HG02943 (cell line): ENCODE data around the gene CALCB.
"Not testable (repeated sequence)": the region's sequence is repeated elsewhere in the genome, so short reads cannot be mapped to it uniquely, and the experiment has no call there.

Experiments used
- ATAC-seq: cut with Tn5 transposase; IDR thresholded peaks from one replicate; pipeline ENCODE4 v1.9.1; 2021; ENCODE audit warnings: mild to moderate bottlenecking, low read depth, moderate library complexity; ENCODE audit not compliant: unreplicated experiment

CALCB gene, protein sequence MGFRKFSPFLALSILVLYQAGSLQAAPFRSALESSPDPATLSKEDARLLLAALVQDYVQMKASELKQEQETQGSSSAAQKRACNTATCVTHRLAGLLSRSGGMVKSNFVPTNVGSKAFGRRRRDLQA

DNA sequence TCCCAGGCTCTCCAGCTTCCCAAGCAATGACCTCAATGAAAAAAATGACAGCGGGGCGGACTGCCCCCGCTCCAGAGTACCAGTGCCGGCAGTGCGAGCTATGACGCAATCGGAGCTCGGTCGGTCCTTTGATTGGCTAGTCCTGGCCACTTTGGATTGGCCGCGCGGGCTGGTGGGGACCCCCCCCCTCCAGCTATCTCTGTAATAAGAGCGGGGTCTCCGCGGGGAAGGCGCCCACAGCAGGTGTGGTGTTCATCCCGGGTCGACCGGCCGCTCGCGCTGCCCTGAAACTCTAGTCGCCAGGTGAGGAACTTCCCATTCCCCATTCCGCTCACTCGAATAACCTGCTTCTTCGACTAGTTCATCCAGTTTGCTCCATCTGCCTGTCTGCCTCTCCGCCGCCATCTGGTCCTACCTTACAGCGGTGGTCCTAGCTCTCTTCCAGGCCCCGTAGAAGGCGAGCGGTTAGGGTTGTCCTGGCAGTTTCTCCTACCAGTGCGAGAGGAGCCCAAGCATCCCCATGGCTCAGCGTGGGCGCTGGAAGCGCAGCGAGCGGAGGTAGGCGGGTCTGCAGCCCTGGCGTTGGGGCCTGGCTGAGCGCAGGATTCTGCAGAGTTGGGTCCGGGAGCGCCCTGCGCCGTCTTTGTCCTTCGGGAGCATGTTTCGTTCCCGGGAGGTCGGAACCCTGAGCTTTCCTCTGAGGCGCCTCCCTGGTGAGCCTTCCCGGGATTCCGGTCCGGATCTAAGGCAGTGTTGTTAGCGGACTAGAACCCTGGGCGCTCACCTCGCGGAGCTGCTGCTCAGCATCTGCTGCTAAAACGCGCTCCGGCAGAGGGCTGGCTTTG is at the start of gene CALCB:
TSS of gene CALCB (plus strand) at position 233 of the 845 bp plus-strand sequence. CDS start 1,126 bp downstream, outside the sequence.
- no peak for ATAC-seq

DNA sequence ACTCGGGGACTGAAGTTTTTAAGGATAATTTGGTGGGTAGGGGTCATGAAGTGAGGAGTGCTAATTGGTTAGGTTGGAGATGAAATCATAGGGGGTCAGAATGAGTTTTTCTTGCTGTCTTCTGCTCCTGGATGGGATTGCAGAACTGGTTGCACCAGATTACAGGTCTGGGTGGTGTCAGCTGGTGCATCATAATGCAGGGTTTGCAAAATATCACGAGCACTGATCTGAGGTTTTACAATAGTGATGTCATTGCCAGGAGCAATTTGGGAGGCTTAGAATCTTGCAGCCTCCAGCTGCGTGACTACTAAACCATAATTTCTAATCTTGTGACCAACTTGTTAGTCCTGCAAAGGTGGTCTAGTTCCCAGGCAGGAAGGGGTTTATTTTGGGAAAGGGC is 46.4 kb upstream of the CALCB start:
- no peak for ATAC-seq

DNA sequence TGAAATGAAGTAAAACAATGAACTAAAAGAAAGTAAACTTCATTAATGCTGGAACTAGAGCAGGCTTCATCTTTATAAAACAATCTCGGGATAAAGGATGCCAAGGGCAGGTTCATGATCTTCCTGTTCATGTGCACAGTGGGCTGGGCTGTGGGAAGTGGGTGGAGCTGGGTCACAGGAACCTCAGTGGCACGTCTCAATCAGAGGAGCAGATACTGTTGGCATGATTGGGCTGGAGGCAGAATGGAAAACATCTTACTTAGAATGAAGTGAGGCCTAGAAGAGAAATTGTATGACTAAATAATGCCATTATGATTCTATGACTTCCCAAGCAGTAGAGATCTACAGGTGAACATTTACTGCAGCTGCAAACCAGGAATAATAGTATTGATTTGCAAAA is 45.4 kb upstream of the CALCB start:
- ATAC-seq = no peak

DNA sequence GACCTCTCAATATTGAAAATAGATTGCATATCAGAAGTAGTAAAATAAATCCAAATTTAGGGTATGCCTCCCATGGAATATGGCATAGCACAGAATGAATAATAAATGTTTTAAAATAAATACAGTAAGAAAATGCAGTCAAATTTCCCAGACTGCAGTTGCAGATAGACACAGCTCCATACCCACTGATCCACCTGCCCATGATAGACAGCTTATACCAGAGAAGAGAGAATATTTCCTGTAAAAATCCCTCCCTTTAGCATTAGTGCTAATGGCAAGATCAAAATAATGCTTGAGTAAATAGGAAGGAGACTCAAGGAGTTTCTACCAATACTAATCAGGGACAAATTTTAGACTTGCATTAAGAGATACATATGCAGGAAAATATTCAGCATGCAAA is 45.0 kb upstream of the CALCB start:
- ATAC-seq = no peak

DNA sequence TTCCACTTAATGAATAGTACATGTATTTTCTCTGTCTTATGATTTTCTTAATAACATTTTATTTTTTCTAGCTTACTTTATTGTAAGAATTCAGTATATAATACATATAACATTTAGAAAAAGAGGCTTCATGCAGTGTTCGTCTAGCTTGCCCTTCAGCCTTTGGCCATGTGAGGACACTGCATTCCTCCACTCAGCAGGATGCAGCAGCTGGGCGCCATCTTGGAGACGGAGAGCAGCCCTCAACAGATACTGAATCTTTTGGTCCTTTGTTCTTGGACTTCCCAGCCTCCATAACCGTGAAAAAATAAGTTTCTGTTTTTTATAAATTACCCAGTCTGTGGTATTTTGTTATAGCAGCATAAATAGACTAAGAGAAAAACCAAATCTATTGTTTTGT is 41.4 kb upstream of the CALCB start:
- not testable (repeated sequence) for ATAC-seq

DNA sequence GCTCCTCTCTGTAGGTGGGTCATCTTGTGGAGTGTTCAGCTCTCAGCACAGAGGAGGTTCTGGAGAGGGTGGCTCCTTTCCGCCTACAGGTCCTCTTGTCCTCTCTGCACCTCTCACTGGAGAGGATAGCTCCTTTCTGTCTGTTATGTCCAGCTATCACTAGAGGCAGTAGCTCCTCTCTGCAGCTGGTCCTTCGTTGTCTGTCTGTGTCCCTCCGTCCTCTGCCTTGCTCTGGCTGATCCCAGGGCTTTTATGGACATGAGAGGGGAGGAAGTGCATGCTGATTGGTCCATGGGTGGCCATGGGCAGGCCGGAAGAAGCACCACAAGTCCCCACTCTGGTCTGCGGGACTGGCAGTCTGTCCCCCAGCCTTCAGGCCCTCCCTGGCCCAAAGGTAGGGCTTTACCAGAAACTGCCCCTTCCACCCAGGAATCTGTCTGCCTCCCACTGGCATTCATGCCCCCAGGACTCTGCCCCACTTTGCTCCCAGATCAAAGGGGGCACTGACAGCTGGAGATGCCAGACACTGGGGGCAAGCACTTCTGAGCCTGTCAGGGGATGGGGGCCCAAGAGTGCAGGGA is 38.6 kb upstream of the CALCB start:
- no peak for ATAC-seq

DNA sequence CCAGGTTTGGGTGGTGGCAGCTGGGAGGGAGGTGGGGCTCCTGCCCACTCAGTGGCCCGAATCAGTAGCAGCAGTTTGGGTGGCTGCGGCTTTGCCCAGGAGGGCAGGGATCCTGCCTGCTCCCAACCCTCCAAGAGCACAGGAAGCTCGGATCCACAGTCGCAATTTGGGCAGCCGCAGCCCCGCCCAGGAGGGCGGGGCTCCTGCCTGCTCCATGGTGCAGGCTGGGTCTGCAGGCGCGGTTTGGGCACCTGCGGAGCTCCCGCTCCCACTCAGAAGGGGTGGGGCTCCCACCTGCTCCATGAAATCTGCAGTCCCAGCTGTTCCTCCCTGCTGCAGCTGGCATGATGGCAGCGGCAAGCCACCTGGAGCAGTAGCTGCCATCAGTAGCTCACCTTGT is 38.1 kb upstream of the CALCB start:
- ATAC-seq = no peak

DNA sequence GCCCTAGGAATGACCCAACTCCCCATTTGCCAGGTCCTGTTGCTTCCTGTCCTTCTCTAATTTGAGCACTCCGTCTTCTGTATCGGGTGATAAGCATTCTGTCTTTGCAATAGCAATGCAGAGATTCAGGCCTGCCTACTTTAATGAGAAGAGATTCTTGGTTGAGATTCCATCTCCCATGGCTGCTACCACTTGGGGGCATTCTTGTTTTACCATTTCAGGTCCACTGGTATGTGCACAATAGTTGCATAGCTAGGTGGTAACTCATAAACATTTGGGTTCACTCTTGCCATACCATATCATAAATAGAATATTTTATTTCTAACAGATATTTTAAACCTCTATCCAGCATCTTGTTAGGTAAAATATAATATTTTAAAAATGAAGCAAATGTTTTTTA is 34.4 kb upstream of the CALCB start:
- no peak for ATAC-seq

DNA sequence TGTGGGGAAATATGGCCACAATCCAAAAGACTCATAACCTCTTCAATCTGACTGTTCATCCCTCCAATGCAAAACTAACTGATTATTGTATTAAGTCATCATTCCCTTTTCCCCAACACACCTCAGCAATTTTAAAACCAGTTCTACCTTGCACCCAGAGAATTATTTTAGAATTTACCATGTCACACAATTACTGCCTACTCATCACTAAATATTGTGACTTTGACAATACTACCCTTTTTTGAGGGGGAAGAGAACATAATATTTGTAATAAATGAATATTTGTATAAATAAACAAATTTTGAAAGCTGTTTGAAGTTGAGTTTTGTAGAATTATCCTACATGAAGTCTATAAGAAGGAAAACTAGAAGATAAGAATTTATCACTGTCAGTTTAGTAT is 28.2 kb upstream of the CALCB start:
- no peak for ATAC-seq

DNA sequence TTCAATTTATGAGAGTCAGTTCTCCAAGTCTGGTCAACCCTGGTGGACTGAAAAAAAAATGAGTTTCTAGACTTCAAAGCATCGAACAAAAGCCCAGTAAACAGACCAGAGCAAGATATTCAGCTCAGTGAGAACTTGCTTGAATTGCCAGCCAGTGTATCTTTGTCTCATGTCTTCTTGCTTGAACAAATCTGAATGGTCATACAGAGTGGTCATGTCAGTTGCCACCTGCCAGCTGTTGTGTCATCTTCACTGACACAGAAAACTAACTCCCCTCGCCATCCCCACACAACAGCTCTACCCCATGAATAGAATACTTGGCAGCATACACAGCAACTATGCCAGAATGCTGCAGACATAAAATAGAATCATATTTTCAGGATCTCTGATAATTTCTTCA is 27.5 kb upstream of the CALCB start:
- no peak for ATAC-seq

DNA sequence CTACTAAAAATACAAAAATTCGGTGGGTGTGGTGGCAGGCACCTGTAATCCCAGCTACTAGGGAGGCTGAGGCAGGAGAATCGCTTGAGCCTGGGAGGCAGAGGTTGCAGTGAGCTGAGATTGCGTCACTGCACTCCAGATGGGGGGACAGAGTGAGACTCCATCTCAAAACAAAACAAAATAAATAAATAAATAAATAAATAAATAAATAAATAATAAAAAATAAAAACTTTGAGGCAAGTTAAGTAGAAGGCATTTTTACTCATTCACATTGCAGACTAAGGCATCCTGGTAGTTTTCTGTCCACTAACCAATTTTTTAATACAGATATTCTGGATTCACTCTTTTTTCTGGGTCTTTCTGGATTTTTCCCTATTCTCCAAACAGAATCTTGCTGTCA is 26.7 kb upstream of the CALCB start:
- ATAC-seq = not testable (repeated sequence)

DNA sequence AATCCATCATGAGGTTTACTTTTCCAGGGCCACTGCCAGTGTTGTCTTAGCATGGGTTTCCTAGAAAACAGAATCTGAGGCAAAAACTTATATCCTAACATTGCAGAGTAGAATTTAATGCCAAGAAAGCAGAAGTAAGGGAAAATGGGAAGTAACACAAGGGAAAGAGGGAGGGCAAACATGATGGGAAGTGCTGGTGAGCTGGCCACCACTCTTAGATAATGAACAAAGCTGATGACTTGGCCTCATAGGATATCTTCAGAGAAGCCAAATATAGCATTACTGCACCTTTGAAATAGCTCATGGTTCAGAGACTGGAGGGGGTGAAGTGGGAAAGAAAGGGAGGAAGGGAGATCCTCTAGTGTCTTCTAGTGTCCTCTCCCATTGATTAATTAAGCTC is 24.8 kb upstream of the CALCB start:
- ATAC-seq = no peak

DNA sequence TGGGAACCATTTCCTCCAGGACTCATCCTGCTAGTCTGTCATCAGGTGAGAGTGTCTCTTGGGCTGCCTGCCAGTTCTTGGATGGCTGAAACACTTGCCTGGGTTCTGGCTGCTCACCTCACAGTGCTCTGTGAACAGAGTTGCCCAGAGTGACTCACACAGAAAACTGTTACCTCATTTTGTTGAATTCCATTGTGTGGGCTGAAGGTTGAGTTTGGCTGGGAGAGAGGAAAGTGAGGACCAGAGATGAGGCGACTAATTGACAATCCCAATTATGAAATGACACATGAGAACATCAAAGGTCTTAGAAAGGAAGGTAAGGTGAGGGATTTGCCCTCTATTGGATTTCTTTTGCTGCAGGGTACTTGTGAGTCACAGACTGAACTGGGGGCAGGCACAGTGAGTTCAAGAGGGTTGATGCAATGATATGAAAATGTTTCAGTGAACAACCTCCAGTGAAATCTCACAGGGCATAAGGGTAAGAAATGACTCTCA is 20.2 kb upstream of the CALCB start:
- no peak for ATAC-seq

DNA sequence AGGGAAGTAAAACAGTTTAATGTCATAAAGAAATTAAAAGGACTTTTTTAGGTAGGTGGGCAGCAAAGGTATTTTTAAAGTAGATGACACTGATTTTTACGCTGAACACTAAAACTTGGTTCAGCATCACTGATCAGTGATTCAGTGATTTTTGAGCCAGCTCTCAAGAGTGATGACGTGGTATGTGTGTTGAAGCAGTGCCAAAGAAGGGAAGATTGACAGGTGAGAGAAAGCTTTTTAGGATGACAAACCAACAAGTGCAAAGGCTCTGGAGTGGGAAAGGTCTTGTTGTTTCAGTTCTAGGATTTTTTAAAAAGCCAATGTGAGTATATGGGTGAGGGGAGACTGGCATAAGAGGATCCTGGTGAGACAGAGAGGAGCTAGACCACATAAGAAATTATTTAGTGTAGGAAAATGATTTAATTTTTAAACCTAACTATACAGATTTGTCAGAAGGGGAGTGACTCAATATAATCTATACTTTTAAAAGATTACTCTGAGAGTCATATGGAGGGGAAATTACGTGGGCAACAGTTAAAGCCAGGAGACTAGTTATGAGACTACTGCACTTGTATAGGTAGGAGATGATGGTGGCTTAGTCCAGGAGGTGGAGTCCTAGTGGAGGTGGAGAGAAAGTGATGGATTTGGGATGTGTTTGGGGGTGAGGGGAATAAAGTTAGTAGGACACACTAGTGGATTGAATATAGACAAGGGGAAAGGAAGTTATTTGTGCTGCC is 17.6 kb upstream of the CALCB start:
- no peak for ATAC-seq

DNA sequence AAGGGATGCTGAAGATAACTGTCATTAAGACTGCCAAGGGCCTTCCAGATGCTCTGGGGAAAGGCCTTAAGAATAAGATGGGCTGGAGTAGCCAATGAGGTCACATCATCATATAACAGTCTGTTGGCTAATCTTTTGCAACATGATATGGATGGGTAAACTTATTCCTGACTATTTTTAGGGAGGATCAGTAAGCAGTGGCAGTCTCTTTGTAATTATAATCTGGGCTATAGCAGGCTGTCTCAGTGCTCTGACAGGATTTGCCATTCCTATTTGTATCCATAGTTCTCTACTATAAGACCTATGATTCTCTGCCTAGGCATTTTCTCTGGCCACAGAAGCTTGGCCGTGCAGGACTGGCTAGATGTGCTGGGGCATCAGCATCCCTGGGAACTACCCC is 16.1 kb upstream of the CALCB start:
- ATAC-seq = no peak

DNA sequence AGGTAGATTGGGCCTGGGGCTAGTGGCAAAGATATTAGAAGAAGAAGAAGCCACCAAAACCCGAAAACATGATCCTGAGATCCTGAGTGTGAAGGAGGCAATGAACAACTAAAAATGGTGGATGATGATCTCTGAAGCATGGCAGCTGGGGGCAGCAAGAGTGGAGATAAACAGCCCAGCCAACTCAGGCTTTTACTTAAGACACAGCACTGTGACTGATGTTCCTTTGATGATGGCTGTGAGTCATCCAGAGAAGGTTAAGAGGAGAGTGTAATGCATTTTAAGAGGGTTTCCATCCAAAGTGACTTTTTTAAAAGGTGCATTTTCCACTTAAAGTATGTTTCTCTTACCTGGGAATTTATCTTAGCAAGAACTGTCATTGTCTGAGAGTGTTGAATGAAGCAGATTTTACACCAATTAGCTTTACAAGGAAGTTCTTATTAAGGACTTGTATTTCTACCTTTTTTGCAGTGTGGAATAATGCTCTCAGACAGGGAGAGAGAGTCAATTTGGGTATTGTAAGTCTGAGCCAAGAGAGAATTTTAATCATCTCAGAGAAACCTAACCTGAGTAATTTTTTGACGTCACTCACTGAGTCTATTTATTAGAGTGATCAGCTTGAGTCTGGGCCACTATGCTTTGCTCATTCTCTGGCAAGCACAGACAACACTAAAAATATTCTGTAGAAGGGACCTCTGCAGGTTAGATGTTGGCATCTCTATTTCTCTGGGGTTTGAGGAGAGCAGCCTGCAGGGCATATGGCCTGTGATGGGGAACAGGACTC is 14.1 kb upstream of the CALCB start:
- no peak for ATAC-seq

DNA sequence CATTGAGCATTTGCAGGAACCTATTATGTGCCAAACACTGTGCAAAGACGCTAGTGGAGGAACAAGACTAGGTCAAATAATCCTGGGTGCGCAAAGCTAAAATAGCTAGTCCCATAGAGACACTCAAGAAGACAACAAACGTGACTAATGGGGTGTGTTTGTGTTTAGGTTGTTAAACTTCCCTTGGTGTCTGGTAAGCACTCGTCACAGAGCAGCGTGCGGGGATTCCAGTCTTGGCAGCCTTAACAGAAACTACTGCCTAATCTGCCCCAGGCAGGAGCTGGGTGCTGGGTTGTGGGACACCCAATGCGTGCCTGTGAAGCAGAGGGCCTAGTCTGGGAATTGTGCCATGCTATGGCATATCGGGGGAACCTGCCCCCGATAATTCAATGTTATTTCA is 10.8 kb upstream of the CALCB start:
- no peak for ATAC-seq

DNA sequence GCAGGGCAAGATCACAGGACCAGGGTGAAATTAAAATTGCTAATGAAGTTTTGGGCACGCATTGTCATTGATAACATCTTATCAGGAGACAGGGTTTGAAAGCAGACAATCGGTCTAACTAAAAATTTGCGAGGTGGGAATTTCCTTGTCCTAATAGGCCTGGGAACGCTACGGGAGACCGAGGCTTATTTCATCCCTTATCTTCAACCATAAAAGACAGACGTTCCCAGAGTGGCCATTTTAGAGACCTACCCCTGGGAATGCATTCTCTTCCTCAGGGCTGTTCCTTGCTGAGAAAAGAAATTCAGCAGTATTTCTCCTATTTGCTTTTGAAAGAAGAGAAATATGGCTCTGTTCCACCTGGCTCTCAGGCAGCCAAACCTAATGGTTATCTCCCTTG is 3.6 kb upstream of the CALCB start:
- not testable (repeated sequence) for ATAC-seq

DNA sequence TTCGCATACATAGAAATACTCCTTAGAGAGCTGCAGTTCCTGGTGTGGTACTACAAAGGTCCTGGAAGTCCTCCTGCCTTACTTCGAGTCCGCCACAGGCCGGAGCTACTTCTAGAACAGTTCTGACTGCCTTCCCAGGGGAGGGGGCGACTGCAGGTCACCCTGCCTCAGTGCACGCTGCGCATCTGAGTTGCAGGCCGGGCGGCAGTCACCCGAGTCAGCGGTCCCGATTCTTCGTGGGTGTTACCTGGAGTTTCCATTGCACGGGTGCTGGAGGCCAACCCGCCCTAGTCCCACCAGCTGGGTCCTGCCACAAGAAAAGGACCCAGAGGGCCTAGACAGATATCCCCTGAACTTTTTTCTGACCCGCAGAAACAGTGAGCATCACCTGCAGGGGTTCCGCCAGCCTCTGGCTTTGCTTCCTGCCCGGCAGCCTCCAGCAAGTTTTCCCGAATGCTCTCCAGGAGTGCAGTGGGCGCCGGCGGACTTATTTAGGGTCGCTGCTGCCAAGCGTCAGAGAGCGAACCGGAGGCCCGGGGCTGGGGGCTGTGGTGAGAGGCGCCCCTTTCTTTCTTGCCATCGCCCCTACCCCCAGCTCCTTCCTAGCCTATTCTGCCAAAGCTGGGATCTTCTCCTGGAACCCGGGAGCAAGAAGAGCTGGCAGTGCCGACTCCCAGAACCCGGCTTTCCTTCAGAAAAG is 1.7 kb upstream of the CALCB start:
- ATAC-seq = no peak
